ENCODE measurements around the gene KRT78. TPM values are rescaled to one million over a fixed set of nuclear protein-coding genes. Genes with fewer than 3 reads are reported as not detected.

The KRT78 gene
- polyA plus RNA-seq, 3 donors, result not detected

DNA sequence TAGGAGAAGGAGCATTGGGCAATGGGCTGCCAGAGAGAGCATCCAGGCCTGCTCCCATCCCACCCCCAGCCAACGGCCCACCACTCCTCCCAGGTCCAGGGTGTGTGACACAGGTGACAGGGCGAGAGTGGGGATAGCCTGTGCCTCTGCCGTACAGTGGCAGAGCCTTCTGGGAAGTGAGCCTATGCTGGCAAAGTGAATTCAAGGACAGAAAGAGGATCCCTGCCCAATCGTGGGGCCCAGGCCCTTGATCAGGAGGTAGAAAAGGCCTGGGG lies 14.1 kb downstream of the KRT78 start:
- Histone ChIP-seq H3K9me3 (replicated peaks in 1 of 2; ENCODE audit: control insufficient read depth in 1 of 2, insufficient read depth in 1 of 2, low read length in 2 of 2) (no peaks in the 10 kb centered on the region), H3K79me2 (ENCODE audit: insufficient read depth, low read length) (no peaks in the 10 kb centered on the region), H3K4me1 (ENCODE audit: control insufficient read depth in 1 of 2, insufficient read depth in 2 of 2, low read length in 2 of 2) (no peaks in the 10 kb centered on the region), H3K36me3 (replicated peaks in 1 of 2; ENCODE audit: control insufficient read depth in 1 of 2, insufficient read depth in 2 of 2, low read length in 2 of 2) (no peaks in the 10 kb centered on the region), H3K4me3 (replicated peaks in 1 of 3; ENCODE audit: low read depth in 2 of 3, low read length in 3 of 3) (no peak overlapping the region), H3K4me2 (replicated peaks; ENCODE audit: extremely low read depth, low read length, poor library complexity, severe bottlenecking) (no peak overlapping the region), H3K27me3 (ENCODE audit: control insufficient read depth in 2 of 2, insufficient read depth in 2 of 2, low read length in 2 of 2) (no peaks in the 10 kb centered on the region), H2AFZ (ENCODE audit: insufficient read depth, low read depth, low read length, poor library complexity, severe bottlenecking) (no peak overlapping the region), H4K20me1 (ENCODE audit: insufficient read depth, low read length) (no peaks in the 10 kb centered on the region), H3K27ac (ENCODE audit: low read depth in 1 of 2, low read length in 2 of 2) (no peak overlapping the region), H3K9ac (ENCODE audit: insufficient read depth, low read length, poor library complexity, severe bottlenecking) (no peak overlapping the region)
- Mint-ChIP-seq H3K27ac (no peak overlapping the region), H3K27me3 (ENCODE audit: low read depth in 3 of 3) (peaks cover 2 to 8% (median 8%) of the 10 kb centered on the region in 3 donors), H3K36me3 (no peaks in the 10 kb centered on the region), H3K9me3 (peaks cover 0 to 1% (median 0%) of the 10 kb centered on the region in 7 donors), H3K4me3 (no peak overlapping the region), H3K4me1 (peaks cover 9% of the 10 kb centered on the region)
- TF ChIP-seq, protein P1, sequence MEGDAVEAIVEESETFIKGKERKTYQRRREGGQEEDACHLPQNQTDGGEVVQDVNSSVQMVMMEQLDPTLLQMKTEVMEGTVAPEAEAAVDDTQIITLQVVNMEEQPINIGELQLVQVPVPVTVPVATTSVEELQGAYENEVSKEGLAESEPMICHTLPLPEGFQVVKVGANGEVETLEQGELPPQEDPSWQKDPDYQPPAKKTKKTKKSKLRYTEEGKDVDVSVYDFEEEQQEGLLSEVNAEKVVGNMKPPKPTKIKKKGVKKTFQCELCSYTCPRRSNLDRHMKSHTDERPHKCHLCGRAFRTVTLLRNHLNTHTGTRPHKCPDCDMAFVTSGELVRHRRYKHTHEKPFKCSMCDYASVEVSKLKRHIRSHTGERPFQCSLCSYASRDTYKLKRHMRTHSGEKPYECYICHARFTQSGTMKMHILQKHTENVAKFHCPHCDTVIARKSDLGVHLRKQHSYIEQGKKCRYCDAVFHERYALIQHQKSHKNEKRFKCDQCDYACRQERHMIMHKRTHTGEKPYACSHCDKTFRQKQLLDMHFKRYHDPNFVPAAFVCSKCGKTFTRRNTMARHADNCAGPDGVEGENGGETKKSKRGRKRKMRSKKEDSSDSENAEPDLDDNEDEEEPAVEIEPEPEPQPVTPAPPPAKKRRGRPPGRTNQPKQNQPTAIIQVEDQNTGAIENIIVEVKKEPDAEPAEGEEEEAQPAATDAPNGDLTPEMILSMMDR (IDR thresholded peaks at IDR 0.05), result no peak
- no peak for DNase-seq
- WGBS (ENCODE audit: insufficient coverage), result 86% methylated on average over 1 of the region's 4 CpGs
- intact Hi-C loops (cut with micrococcal nuclease), result no loop called here

DNA sequence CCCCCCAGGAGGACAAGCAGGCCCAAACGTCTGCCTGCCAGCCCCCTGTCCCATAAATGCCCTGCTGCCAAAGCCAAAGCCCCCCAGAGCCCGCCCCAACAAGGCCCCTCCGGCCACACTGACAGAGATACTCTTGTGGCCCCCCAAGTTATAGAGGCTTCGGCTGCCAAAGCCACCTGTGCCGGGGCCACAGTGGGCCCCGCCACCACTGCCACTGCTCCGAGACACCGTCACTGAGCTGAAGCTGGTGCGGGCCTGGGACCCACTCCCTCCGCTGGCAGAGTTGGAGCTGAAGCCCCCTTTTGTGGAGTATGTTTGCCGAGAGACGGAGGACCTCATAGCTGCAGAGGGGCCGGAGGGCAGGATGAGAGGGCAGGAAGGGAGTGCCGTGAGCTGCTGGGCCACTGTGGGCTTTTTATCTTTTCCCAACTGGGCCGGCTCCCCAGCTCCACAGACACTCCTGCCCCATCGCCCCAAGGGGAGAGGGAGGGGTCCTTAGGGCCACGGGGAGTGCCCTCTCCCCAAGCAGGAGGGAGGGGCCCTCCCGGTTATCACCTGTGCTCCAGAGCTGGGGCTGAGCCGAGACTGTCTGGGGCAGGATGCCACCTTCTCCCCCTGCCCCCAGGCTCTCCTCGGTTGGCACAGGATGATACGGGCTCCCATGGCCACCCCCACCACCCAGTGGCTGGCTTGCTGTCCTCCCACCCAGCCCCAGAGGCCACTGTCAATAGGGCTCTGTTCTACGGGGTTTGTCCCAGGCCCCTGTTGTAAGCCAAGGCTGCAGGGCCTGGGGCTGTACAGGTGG lies 14.7 kb downstream of the KRT78 start, which contains the start of gene KRT79:
KRT79 (minus strand) TSS at position 390 of the 805 bp plus-strand sequence; CDS start at position 339, 51 bp downstream.
- Histone ChIP-seq H4K20me1 (ENCODE audit: insufficient read depth, low read length) (no peaks in the 10 kb centered on the region), H3K4me1 (ENCODE audit: control insufficient read depth in 1 of 2, insufficient read depth in 2 of 2, low read length in 2 of 2) (no peaks in the 10 kb centered on the region), H3K4me3 (replicated peaks in 1 of 3; ENCODE audit: low read depth in 2 of 3, low read length in 3 of 3) (no peak within 1 kb of the TSS), H3K36me3 (replicated peaks in 1 of 2; ENCODE audit: control insufficient read depth in 1 of 2, insufficient read depth in 2 of 2, low read length in 2 of 2) (no peaks in the 10 kb centered on the region), H3K27me3 (ENCODE audit: control insufficient read depth in 2 of 2, insufficient read depth in 2 of 2, low read length in 2 of 2) (no peaks in the 10 kb centered on the region), H3K79me2 (ENCODE audit: insufficient read depth, low read length) (no peaks in the 10 kb centered on the region), H3K4me2 (replicated peaks; ENCODE audit: extremely low read depth, low read length, poor library complexity, severe bottlenecking) (no peak within 1 kb of the TSS), H3K9me3 (replicated peaks in 1 of 2; ENCODE audit: control insufficient read depth in 1 of 2, insufficient read depth in 1 of 2, low read length in 2 of 2) (no peaks in the 10 kb centered on the region), H2AFZ (ENCODE audit: insufficient read depth, low read depth, low read length, poor library complexity, severe bottlenecking) (no peak within 1 kb of the TSS), H3K27ac (ENCODE audit: low read depth in 1 of 2, low read length in 2 of 2) (no peak within 1 kb of the TSS), H3K9ac (ENCODE audit: insufficient read depth, low read length, poor library complexity, severe bottlenecking) (no peak within 1 kb of the TSS)
- Mint-ChIP-seq H3K27me3 (ENCODE audit: low read depth in 3 of 3) (peaks cover 0 to 8% (median 8%) of the 10 kb centered on the region in 3 donors), H3K27ac (no peak within 1 kb of the TSS), H3K4me1 (peaks cover 10% of the 10 kb centered on the region), H3K36me3 (no peaks in the 10 kb centered on the region), H3K4me3 (no peak within 1 kb of the TSS), H3K9me3 (no peaks in the 10 kb centered on the region)
- intact Hi-C loops (cut with micrococcal nuclease), result no loop called here
- WGBS (ENCODE audit: insufficient coverage), result 97% methylated on average over 13 of the region's 22 CpGs
- no peak for DNase-seq
- TF ChIP-seq, protein P1 (IDR thresholded peaks at IDR 0.05), result no peak

All from CD14-positive monocyte (primary cell).